CD4-positive, CD25-positive, alpha-beta regulatory T cell (primary cell): ENCODE results near the gene METAP2. TPM values are rescaled to one million over a fixed set of nuclear protein-coding genes. Genes with fewer than 3 reads are reported as not detected.

ENCODE experiments used
- ATAC-seq, 2 donors: fragments of 150-1000 bp; cut with Tn5 transposase; one replicate each; pipeline ENCODE4 v1.10.0; 2021; ENCODE audit warnings: low read depth in 2 of 2, moderate number of reproducible peaks in 2 of 2, moderate library complexity in 1 of 2
- DNase-seq, 3 donors: peaks; one replicate each; pipeline versions ENCODE4 v3.0.0 to v3.0.0-alpha.2; 2012 to 2022; ENCODE audit warnings: mixed read lengths in 1 of 3
- H3K27ac ChIP-seq: one replicate; pipeline ENCODE4 v1.7.0; 2013; ENCODE audit warnings: mild to moderate bottlenecking, low read length; ENCODE audit not compliant: insufficient read depth, poor library complexity, severe bottlenecking
- H3K27me3 ChIP-seq: one replicate; pipeline ENCODE4 v1.7.0; 2013; ENCODE audit warnings: low read length; ENCODE audit not compliant: control insufficient read depth, insufficient read depth
- H3K36me3 ChIP-seq: one replicate; pipeline ENCODE4 v1.7.0; 2013; ENCODE audit warnings: mild to moderate bottlenecking, low read length, moderate library complexity; ENCODE audit not compliant: control insufficient read depth, insufficient read depth
- H3K4me1 ChIP-seq: 2 replicates; pipeline ENCODE4 v1.7.0; 2013; ENCODE audit warnings: mild to moderate bottlenecking, low read length; ENCODE audit not compliant: insufficient read depth, control insufficient read depth, poor library complexity, severe bottlenecking
- H3K4me3 ChIP-seq: one replicate; pipeline ENCODE4 v1.7.0; 2013; ENCODE audit warnings: low read depth, mild to moderate bottlenecking, low read length, moderate library complexity
- H3K9me3 ChIP-seq, 2 experiments: 1 replicate in 1 of 2; 2 replicates in 1 of 2; pipeline ENCODE4 v1.7.0; 2013; ENCODE audit warnings: low read length in 2 of 2, mild to moderate bottlenecking in 1 of 2, moderate library complexity in 1 of 2; ENCODE audit not compliant: control insufficient read depth in 2 of 2
- H3K27ac Mint-ChIP-seq, 3 donors: one replicate each; pipeline ENCODE4 v1.8.0; 2020 to 2022; ENCODE audit warnings: mild to moderate bottlenecking in 3 of 3, mixed read lengths in 3 of 3, moderate library complexity in 2 of 3
- H3K27me3 Mint-ChIP-seq: one replicate; pipeline ENCODE4 v1.8.0; 2022; ENCODE audit warnings: mild to moderate bottlenecking, mixed read lengths
- H3K36me3 Mint-ChIP-seq: one replicate; pipeline ENCODE4 v1.8.0; 2020; ENCODE audit warnings: mixed read lengths
- H3K4me1 Mint-ChIP-seq, 4 donors: one replicate each; pipeline ENCODE4 v1.8.0; 2020 to 2022; ENCODE audit warnings: mixed read lengths in 4 of 4, mild to moderate bottlenecking in 1 of 4
- H3K4me3 Mint-ChIP-seq, 4 donors: one replicate each; pipeline ENCODE4 v1.8.0; 2020 to 2022; ENCODE audit warnings: mild to moderate bottlenecking in 4 of 4, mixed read lengths in 4 of 4, moderate library complexity in 3 of 4
- H3K9me3 Mint-ChIP-seq, 7 donors: one replicate each; pipeline ENCODE4 v1.8.0; 2020 to 2022; ENCODE audit warnings: mixed read lengths in 7 of 7, mild to moderate bottlenecking in 3 of 7, moderate library complexity in 2 of 7
- polyA plus RNA-seq, 4 donors: library from polyadenylated mRNA; unstranded; fragments of 300-500 nt; fragmentation: Illumina TruSeq; gene quantifications; one replicate each; pipeline ENCODE4 v1.2.3, GENCODE V29; 2021
- total RNA-seq: library from RNA; stranded (reverse); gene quantifications from one replicate; pipeline ENCODE4 v1.2.3, GENCODE V29; 2022

METAP2 gene
- total and polyA plus RNA-seq, 5 donors from 2014 or later, result 33.9 to 55.7 (median 38.6) TPM

GRCh38 chr12:95498968-95499367 is 25.0 kb downstream of the METAP2 start:
- Histone ChIP-seq H3K36me3 (peaks cover 73% of the 10 kb centered on the region), H3K9me3 (no peaks in the 10 kb centered on the region), H3K27ac (no peak overlapping the region), H3K27me3 (no peaks in the 10 kb centered on the region), H3K4me3 (no peak overlapping the region), H3K4me1 (no peaks in the 10 kb centered on the region)
- Mint-ChIP-seq H3K36me3 (peaks cover 72% of the 10 kb centered on the region), H3K4me3 (no peak overlapping the region), H3K27me3 (no peaks in the 10 kb centered on the region), H3K9me3 (peaks cover 0 to 3% (median 0%) of the 10 kb centered on the region in 7 donors), H3K4me1 (peaks cover 19 to 31% (median 26%) of the 10 kb centered on the region in 4 donors), H3K27ac (peak overlapping the region in 1 of 3 donors; percentile 80)
- ATAC-seq, result no peak
- no peak for DNase-seq

GRCh38 chr12:95499772-95500171 is 25.8 kb downstream of the METAP2 start:
- H3K36me3 Mint-ChIP-seq, result peaks cover 72% of the 10 kb centered on the region

DNA sequence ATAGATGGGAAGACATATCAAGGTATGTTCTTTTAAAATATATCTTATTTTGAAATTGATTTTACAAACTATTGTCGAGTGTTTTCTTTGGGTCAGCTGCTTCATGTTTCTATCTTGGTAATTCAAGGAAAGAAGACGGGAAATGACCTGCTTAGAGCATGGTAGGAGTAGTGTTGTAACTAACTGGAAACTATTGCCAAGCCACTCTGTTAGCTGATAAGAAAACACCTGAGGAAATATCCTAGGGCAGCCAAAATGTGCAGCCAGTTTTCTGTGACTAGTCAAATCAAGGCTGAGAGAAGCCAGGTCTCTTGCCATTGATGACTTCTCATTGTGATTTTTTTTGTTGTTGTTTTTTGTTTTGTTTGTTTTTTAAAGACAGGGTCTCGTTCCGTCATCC is 30.2 kb downstream of the METAP2 start:
- Mint-ChIP-seq H3K27ac (no peak overlapping the region), H3K36me3 (peaks cover 60% of the 10 kb centered on the region), H3K4me1 (peaks cover 21 to 32% (median 27%) of the 10 kb centered on the region in 4 donors), H3K27me3 (no peaks in the 10 kb centered on the region), H3K9me3 (peaks cover 0 to 3% (median 0%) of the 10 kb centered on the region in 7 donors), H3K4me3 (no peak overlapping the region)
- DNase-seq (no peak), ATAC-seq (no peak)
- Histone ChIP-seq H3K27me3 (no peaks in the 10 kb centered on the region), H3K4me3 (no peak overlapping the region), H3K27ac (no peak overlapping the region), H3K4me1 (no peaks in the 10 kb centered on the region), H3K36me3 (peaks cover 76% of the 10 kb centered on the region), H3K9me3 (no peaks in the 10 kb centered on the region)

More at GRCh38 chr12:95499772-95500171, 25.8 kb downstream of the METAP2 start:
- Histone ChIP-seq H3K9me3 (no peaks in the 10 kb centered on the region), H3K36me3 (peaks cover 75% of the 10 kb centered on the region), H3K27me3 (no peaks in the 10 kb centered on the region), H3K27ac (no peak overlapping the region), H3K4me3 (no peak overlapping the region), H3K4me1 (no peaks in the 10 kb centered on the region)
- Mint-ChIP-seq H3K4me3 (no peak overlapping the region), H3K9me3 (peaks cover 0 to 3% (median 0%) of the 10 kb centered on the region in 7 donors), H3K27me3 (no peaks in the 10 kb centered on the region), H3K4me1 (peaks cover 19 to 31% (median 26%) of the 10 kb centered on the region in 4 donors), H3K27ac (peak overlapping the region; percentile 42 to 80 (median 54))
- DNase-seq, result no peak
- ATAC-seq, result no peak

DNA sequence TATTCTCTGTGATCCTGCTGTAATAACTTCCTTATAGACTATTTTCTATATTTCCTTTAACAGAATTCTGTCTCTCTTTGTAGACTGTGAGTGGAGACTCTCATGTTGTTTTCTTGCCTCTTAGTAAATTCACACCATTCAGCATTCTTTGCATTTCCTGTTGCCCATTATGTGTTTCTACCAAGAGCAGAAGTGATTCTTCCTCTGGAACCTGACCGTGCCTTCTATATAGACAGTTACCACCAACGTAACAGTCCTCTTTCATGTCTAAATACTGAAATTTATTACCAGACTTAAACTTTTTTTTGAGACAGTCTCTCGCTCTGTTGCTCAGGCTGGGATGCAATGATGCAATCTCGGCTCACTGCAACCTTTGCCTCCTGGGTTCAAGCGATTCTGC is 31.1 kb downstream of the METAP2 start:
- peaks cover 56% of the 10 kb centered on the region for H3K36me3 Mint-ChIP-seq
- Histone ChIP-seq H3K4me1 (no peaks in the 10 kb centered on the region), H3K36me3 (peaks cover 72% of the 10 kb centered on the region), H3K9me3 (no peaks in the 10 kb centered on the region), H3K4me3 (no peak overlapping the region), H3K27me3 (no peaks in the 10 kb centered on the region), H3K27ac (no peak overlapping the region)
- no peaks in the 10 kb centered on the region for H3K27me3 Mint-ChIP-seq
- peaks cover 18 to 24% (median 21%) of the 10 kb centered on the region in 4 donors for H3K4me1 Mint-ChIP-seq
- no peak overlapping the region for H3K4me3 Mint-ChIP-seq
- peaks cover 0 to 3% (median 0%) of the 10 kb centered on the region in 7 donors for H3K9me3 Mint-ChIP-seq
- no peak for ATAC-seq
- no peak for DNase-seq
- H3K27ac Mint-ChIP-seq, result peak overlapping the region in 2 of 3 donors; percentile 59 to 84

DNA sequence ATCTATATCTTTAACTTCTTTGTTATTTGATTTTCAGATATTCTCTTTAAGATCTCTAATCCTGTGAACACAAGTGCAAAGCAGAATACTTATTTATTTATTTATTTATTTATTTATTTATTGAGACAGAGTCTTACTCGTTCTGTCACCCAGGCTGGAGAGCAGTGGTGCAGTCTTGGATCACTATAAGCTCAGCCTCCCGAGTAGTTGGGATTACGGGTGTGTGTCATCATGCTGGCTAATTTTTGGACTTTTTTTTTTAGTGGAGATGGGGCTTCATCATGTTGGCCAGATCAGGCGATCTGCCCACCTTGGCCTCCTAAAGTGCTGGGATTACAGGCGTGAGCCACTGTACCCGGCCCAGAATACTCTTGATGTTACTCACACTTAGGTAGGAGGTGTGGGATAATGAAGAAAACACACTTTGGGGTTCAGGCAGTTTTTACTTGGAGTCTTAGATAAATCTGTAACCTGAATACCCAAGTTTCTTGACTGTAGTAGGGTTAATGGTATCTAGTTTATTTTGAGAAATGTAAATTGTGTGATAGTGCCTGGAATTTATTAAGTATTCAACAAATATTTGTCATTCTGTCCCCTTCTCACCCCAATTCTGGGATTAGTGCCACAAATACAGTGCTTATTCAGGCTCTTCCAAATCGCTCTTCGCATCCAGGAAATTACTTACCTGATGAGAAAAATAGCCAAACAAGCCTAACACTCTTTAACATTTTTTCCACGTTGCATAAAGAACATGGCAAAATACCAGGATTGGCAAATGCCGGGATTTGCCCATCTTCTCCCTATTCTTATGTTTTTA is 33.0 kb downstream of the METAP2 start:
- Histone ChIP-seq H3K9me3 (no peaks in the 10 kb centered on the region), H3K27ac (no peak overlapping the region), H3K4me3 (no peak overlapping the region), H3K36me3 (peaks cover 77% of the 10 kb centered on the region), H3K27me3 (no peaks in the 10 kb centered on the region), H3K4me1 (no peaks in the 10 kb centered on the region)
- H3K27ac Mint-ChIP-seq, result peak overlapping the region in 2 of 3 donors; percentile 47 to 68
- H3K4me3 Mint-ChIP-seq, result no peak overlapping the region
- H3K27me3 Mint-ChIP-seq, result no peaks in the 10 kb centered on the region
- peaks cover 0 to 3% (median 0%) of the 10 kb centered on the region in 7 donors for H3K9me3 Mint-ChIP-seq
- H3K4me1 Mint-ChIP-seq, result peaks cover 14 to 22% (median 17%) of the 10 kb centered on the region in 4 donors
- peaks cover 58% of the 10 kb centered on the region for H3K36me3 Mint-ChIP-seq
- ATAC-seq, result no peak
- no peak for DNase-seq

DNA sequence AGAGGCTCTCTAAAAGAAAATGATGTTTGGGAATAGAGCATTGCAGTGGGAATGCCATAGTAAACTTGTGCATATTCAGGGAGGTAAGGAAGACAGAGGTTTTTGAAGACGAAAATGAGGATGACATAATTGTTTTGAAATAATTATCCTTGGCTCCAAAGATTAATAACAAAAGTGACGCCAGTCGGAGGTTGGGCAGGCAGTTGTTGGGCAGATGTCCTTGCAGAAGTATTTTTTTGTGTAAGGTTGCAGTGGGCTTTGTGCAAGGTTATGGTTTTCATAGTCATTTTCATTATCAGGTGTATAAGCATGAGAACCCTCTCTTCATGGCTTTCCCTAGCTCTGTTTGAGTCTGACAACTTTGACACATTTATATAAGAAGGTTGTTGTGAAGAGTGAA is 35.3 kb downstream of the METAP2 start:
- peaks cover 4 to 10% (median 6%) of the 10 kb centered on the region in 4 donors for H3K4me1 Mint-ChIP-seq
- no peak overlapping the region for H3K4me3 ChIP-seq
- no peaks in the 10 kb centered on the region for H3K9me3 ChIP-seq
- H3K27ac Mint-ChIP-seq, result peak overlapping the region in 1 of 3 donors; percentile 20
- DNase-seq (no peak), ATAC-seq (no peak)
- H3K36me3 ChIP-seq, result peaks cover 82% of the 10 kb centered on the region
- H3K4me1 ChIP-seq, result no peaks in the 10 kb centered on the region
- H3K27me3 Mint-ChIP-seq, result no peaks in the 10 kb centered on the region
- H3K4me3 Mint-ChIP-seq, result no peak overlapping the region
- H3K36me3 Mint-ChIP-seq, result peaks cover 52% of the 10 kb centered on the region
- peaks cover 0 to 1% (median 0%) of the 10 kb centered on the region in 7 donors for H3K9me3 Mint-ChIP-seq
- H3K27me3 ChIP-seq, result no peaks in the 10 kb centered on the region
- no peak overlapping the region for H3K27ac ChIP-seq

GRCh38 chr12:95511977-95512376 is 38.0 kb downstream of the METAP2 start:
- ATAC-seq (no peak), DNase-seq (no peak)
- H3K27ac ChIP-seq, result no peak overlapping the region
- peaks cover 0 to 10% (median 7%) of the 10 kb centered on the region in 4 donors for H3K4me1 Mint-ChIP-seq
- no peaks in the 10 kb centered on the region for H3K9me3 ChIP-seq
- H3K36me3 Mint-ChIP-seq, result peaks cover 45% of the 10 kb centered on the region
- H3K27me3 ChIP-seq, result no peaks in the 10 kb centered on the region
- no peak overlapping the region for H3K4me3 ChIP-seq
- peaks cover 68% of the 10 kb centered on the region for H3K36me3 ChIP-seq
- H3K27ac Mint-ChIP-seq, result peak overlapping the region in 1 of 3 donors; percentile 13
- no peak overlapping the region for H3K4me3 Mint-ChIP-seq
- H3K4me1 ChIP-seq, result no peaks in the 10 kb centered on the region
- H3K9me3 Mint-ChIP-seq, result peaks cover 0 to 1% (median 0%) of the 10 kb centered on the region in 7 donors
- H3K27me3 Mint-ChIP-seq, result no peaks in the 10 kb centered on the region
